A673 (cell line): ENCODE data around the gene ACBD7. TPM values are rescaled to one million over a fixed set of nuclear protein-coding genes. Genes with fewer than 3 reads are reported as not detected.

Source experiments
- BruUV-seq: library from RNA; stranded (reverse); fragments of 400-500 nt; replicated peaks from 2 replicates; lab custom pipeline; 2021; lab: Mats Ljungman, UMichigan
- CTCF ChIA-PET: fragments of 300-600 bp; sonication (Branson Sonifier 250); formaldehyde crosslinking; loops from one replicate; lab custom pipeline; 2022; ENCODE audit warnings: antibody characterized with exemption; lab: Charles Lee
- POLR2A ChIA-PET: fragments of 300-600 bp; sonication (Branson Sonifier 250); formaldehyde crosslinking; loops from one replicate; lab custom pipeline; 2022; ENCODE audit warnings: antibody characterized with exemption; ENCODE audit not compliant: low non-redundant PET; lab: Charles Lee
- DNase-seq: peaks from one replicate; pipeline ENCODE4 v3.0.0-alpha.2; 2015; ENCODE audit warnings: low spot score
- H3K27ac ChIP-seq: fragments of 200-600 bp; sonication (generic); 2 replicates; pipeline ENCODE4 v1.5.1; 2016; ENCODE audit warnings: mixed run types, low read depth, mild to moderate bottlenecking, mixed read lengths, antibody characterized with exemption, low read length; ENCODE audit not compliant: poor library complexity, severe bottlenecking
- H3K27me3 ChIP-seq: fragments of 200-600 bp; sonication (generic); replicated peaks from 2 replicates; pipeline ENCODE4 v1.6.1; 2017; ENCODE audit warnings: mixed run types, low read depth, mild to moderate bottlenecking, mixed read lengths, antibody characterized with exemption, low read length; ENCODE audit not compliant: insufficient read depth, poor library complexity
- H3K36me3 ChIP-seq: fragments of 200-600 bp; sonication (generic); 2 replicates; pipeline ENCODE4 v1.6.1; 2016; ENCODE audit warnings: mixed run types, mild to moderate bottlenecking, mixed read lengths, antibody characterized with exemption, low read length; ENCODE audit not compliant: insufficient read depth, poor library complexity, severe bottlenecking
- H3K4me1 ChIP-seq: fragments of 200-600 bp; sonication (generic); 2 replicates; pipeline ENCODE4 v1.6.1; 2017; ENCODE audit warnings: mixed run types, mild to moderate bottlenecking, mixed read lengths, antibody characterized with exemption, low read length; ENCODE audit not compliant: insufficient read depth, poor library complexity, severe bottlenecking
- H3K4me3 ChIP-seq: fragments of 200-600 bp; sonication (generic); 2 replicates; pipeline ENCODE4 v1.5.1; 2016; ENCODE audit warnings: low read depth, mixed run types, mild to moderate bottlenecking, mixed read lengths, low read length; ENCODE audit not compliant: poor library complexity, severe bottlenecking
- H3K9me3 ChIP-seq: fragments of 200-600 bp; sonication (generic); 2 replicates; pipeline ENCODE4 v1.6.1; 2016; ENCODE audit warnings: mixed run types, low read depth, mild to moderate bottlenecking, mixed read lengths, antibody characterized with exemption, low read length; ENCODE audit not compliant: poor library complexity, severe bottlenecking
- CTCF ChIP-seq: fragments of 300-800, 200-600 bp; sonication (generic); conservative IDR thresholded peaks from 2 replicates; pipeline ENCODE4 v1.5.1; 2017; ENCODE audit warnings: low read depth, mild to moderate bottlenecking, antibody characterized with exemption, low read length, moderate library complexity, mixed read lengths
- EZH2 ChIP-seq: fragments of 200-600 bp; sonication (generic); IDR thresholded peaks from 2 replicates; pipeline ENCODE4 v1.6.1; 2017; ENCODE audit warnings: borderline replicate concordance, low read depth, mild to moderate bottlenecking, mixed read lengths, antibody characterized with exemption, low read length; ENCODE audit not compliant: poor library complexity, severe bottlenecking
- intact Hi-C: fragments of 100-400 bp; cut with micrococcal nuclease; formaldehyde crosslinking; loops from one replicate; pipeline ENCODE4 v1.10.0; 2022; ENCODE audit not compliant: unreplicated experiment
- total RNA-seq: library from RNA; stranded (reverse); gene quantifications from 2 replicates; pipeline ENCODE4 v1.2.3, GENCODE V29; 2021

ACBD7 gene
- total RNA-seq, 1 experiment from 2014 or later: 2.0 TPM

GRCh38 chr10:15091418-15091817 lies 2.8 kb upstream of the ACBD7 start:
- intact Hi-C loops: no loop called here
- H3K27ac ChIP-seq: no peak overlapping the region
- no peaks in the 10 kb centered on the region for H3K4me1 ChIP-seq
- no peak overlapping the region for H3K4me3 ChIP-seq
- ChIA-PET POLR2A (no interaction called here), CTCF (no interaction called here)
- BruUV-seq: no TSS peak
- DNase-seq: no peak
- TF ChIP-seq EZH2 (no peak), CTCF (no peak)
- H3K36me3 ChIP-seq: no peaks in the 10 kb centered on the region
- no peaks in the 10 kb centered on the region for H3K27me3 ChIP-seq
- H3K9me3 ChIP-seq: no peaks in the 10 kb centered on the region

DNA sequence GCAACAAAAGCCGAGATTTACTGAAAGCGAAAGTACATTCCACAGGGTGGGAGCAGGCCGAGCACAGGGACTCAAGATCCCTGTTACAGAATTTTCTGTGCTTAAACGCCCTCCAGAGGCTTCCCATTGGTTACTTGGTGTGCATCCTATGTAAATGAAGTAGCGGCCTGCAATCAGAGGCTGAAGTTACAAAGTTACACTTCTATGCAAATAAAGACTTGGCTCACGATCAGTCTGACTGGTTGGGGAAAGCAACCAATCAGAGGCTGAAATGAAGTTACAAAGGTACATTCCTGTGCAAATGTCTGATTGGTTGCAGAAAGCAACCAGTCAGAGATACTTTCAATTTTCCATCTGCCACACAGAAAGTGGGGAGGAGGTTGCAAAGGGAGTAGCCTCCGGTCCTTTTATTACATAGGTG lies 4.1 kb downstream of the ACBD7 start:
- intact Hi-C loops: no loop called here
- no TSS peak for BruUV-seq
- no peaks in the 10 kb centered on the region for H3K4me1 ChIP-seq
- no peaks in the 10 kb centered on the region for H3K36me3 ChIP-seq
- H3K4me3 ChIP-seq: peak overlapping the region; percentile 39
- POLR2A ChIA-PET: no interaction called here
- peak; percentile 94 for DNase-seq
- no peak overlapping the region for H3K27ac ChIP-seq
- CTCF ChIA-PET: no interaction called here
- TF ChIP-seq CTCF (no peak), EZH2 (no peak)
- H3K9me3 ChIP-seq: no peaks in the 10 kb centered on the region
- no peaks in the 10 kb centered on the region for H3K27me3 ChIP-seq

DNA sequence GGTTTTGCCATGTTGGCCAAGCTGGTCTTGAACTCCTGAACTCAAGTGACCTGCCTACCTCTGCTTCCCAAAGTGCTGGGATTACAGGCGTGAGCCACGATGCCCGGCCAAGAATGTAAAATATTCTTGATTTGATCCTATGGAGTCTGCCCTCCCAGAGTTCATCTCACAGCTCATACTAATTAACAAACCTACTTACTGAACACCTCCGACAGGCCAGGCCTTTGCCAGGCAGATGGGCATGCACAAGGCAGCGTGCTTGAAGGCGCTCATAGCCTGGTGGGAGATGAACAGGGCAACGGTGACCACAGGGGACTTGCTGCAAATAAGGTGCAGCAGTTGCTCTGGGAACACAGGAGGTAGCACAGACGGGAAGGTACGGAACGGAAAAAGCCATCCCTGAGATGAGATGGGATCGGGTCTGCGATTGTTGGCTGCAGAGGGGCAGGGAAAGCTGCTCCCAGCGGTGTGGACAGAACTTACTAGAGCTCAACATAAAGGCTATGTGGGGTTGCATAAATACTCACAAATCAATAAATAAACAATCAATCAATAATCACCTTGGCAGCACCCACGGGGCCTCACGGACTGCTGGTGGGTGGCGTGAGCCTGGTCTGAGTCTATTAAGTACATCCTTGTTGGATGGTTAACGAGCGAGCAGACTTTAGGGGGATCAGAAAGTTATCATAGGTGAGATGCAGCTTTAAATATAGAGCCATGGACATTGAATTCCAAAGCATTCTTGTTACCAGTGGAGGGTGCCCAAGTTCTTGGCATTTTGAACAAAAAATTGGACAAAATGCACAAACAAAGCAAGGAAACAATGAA lies 4.7 kb downstream of the ACBD7 start:
- Histone ChIP-seq H3K4me1 (no peaks in the 10 kb centered on the region), H3K9me3 (no peaks in the 10 kb centered on the region), H3K27me3 (no peaks in the 10 kb centered on the region), H3K27ac (no peak overlapping the region), H3K36me3 (no peaks in the 10 kb centered on the region), H3K4me3 (peak overlapping the region; percentile 39)
- intact Hi-C loops: no loop called here
- no TSS peak for BruUV-seq
- POLR2A ChIA-PET: no interaction called here
- no peak for TF ChIP-seq CTCF
- CTCF ChIA-PET: no interaction called here
- DNase-seq: no peak
